BLaER1 treated with 17β-estradiol and CSF1 and Interleukin-3, amounts not matched to agents 10 nM and 100 nM (cell line): ENCODE data around the gene SPTSSA.
"Not testable (repeated sequence)": the region's sequence is repeated elsewhere in the genome, so short reads cannot be mapped to it uniquely, and the experiment has no call there.

ENCODE experiments used
- H3K27ac ChIP-seq, 11 experiments: shearing (Covaris generic); formaldehyde crosslinking; 2 replicates each; pipeline ENCODE4 v1.8.1; 2022
- H3K27me3 ChIP-seq, 11 experiments: shearing (Covaris generic); formaldehyde crosslinking; 2 replicates each; pipeline ENCODE4 v1.8.1; 2022
- H3K36me3 ChIP-seq, 11 experiments: shearing (Covaris generic); formaldehyde crosslinking; 2 replicates each; pipeline ENCODE4 v1.8.1; 2022
- H3K4me1 ChIP-seq, 10 experiments: shearing (Covaris generic); formaldehyde crosslinking; 2 replicates each; pipeline ENCODE4 v1.8.1; 2022
- H3K4me2 ChIP-seq, 11 experiments: shearing (Covaris generic); formaldehyde crosslinking; 2 replicates each; pipeline ENCODE4 v1.8.1; 2022
- H3K4me3 ChIP-seq, 10 experiments: shearing (Covaris generic); formaldehyde crosslinking; 2 replicates each; pipeline ENCODE4 v1.8.1; 2022
- H3K9ac ChIP-seq, 11 experiments: shearing (Covaris generic); formaldehyde crosslinking; 2 replicates each; pipeline ENCODE4 v1.8.1; 2022
- H3K9me3 ChIP-seq, 11 experiments: shearing (Covaris generic); formaldehyde crosslinking; replicated peaks in 1 of 11; 2 replicates each; pipeline ENCODE4 v1.8.1; 2022
- H4K20me1 ChIP-seq, 11 experiments: shearing (Covaris generic); formaldehyde crosslinking; 2 replicates each; pipeline ENCODE4 v1.8.1; 2022
- Cebpa-rat ChIP-seq, 11 experiments: shearing (Covaris generic); IDR thresholded peaks; 2 replicates each; pipeline ENCODE4 v1.8.1; 2022

Gene SPTSSA

GRCh38 chr14:34438438-34438837 is 23.6 kb downstream of the SPTSSA start:
- H3K4me1 ChIP-seq: peaks cover 0 to 26% (median 2%) of the 10 kb centered on the region in 10 experiments; a peak in 8 of 20 replicates
- no peaks in the 10 kb centered on the region for H3K27me3 ChIP-seq
- H3K9ac ChIP-seq: no peak overlapping the region
- H3K4me3 ChIP-seq: no peak overlapping the region
- TF ChIP-seq Cebpa-rat (IDR thresholded peaks at IDR 0.05): no peak
- peaks cover 0 to 17% (median under 1%) of the 10 kb centered on the region in 11 experiments; a peak in 11 of 22 replicates for H3K9me3 ChIP-seq
- peaks cover 5 to 71% (median 35%) of the 10 kb centered on the region in 11 experiments for H3K36me3 ChIP-seq
- no peak overlapping the region for H3K27ac ChIP-seq
- no peak overlapping the region for H3K4me2 ChIP-seq
- peaks cover 0 to 70% (median 15%) of the 10 kb centered on the region in 11 experiments; a peak in 12 of 22 replicates for H4K20me1 ChIP-seq

DNA sequence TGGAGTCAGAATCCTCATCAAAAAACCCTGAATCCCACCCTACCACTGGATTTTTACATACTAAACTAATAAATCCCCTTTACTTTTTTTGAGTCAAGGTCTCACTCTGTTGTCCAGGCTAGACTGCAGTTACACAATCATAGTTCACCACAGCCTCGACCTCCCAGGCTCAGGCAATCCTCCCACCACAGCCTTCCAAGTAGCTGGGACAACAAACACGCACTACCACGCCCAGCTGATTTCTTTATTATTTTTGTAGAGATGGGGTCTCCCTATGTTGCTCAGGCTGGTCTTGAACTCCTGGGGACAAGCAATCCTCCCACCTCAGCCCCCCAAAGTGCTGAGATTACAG is 24.3 kb downstream of the SPTSSA start:
- Histone ChIP-seq H3K9ac (no peak overlapping the region), H3K4me2 (peak overlapping the region in 2 of 11 experiments; percentile 36 to 69; a peak in 4 of 22 replicates), H4K20me1 (peaks cover 0 to 70% (median 15%) of the 10 kb centered on the region in 11 experiments; a peak in 12 of 22 replicates), H3K9me3 (peaks cover 0 to 13% (median 0%) of the 10 kb centered on the region in 11 experiments; a peak in 6 of 22 replicates), H3K4me1 (peaks cover 0 to 26% (median 2%) of the 10 kb centered on the region in 10 experiments; a peak in 8 of 20 replicates), H3K36me3 (peaks cover 11 to 74% (median 38%) of the 10 kb centered on the region in 11 experiments; a peak in 21 of 22 replicates), H3K4me3 (no peak overlapping the region), H3K27me3 (no peaks in the 10 kb centered on the region), H3K27ac (no peak overlapping the region)
- TF ChIP-seq Cebpa-rat (IDR thresholded peaks at IDR 0.05): no peak

GRCh38 chr14:34436960-34437728 is 24.9 kb downstream of the SPTSSA start:
- Histone ChIP-seq H3K4me1 (peaks cover 0 to 26% (median 2%) of the 10 kb centered on the region in 10 experiments; a peak in 8 of 20 replicates), H3K4me2 (peak overlapping the region in 3 of 11 experiments; percentile 7 to 69 (median 36); a peak in 5 of 22 replicates), H3K9ac (no peak overlapping the region), H3K27ac (no peak overlapping the region), H3K9me3 (peaks cover 0 to 8% (median 0%) of the 10 kb centered on the region in 11 experiments; a peak in 3 of 22 replicates), H3K27me3 (no peaks in the 10 kb centered on the region), H4K20me1 (peaks cover 0 to 64% (median 15%) of the 10 kb centered on the region in 11 experiments; a peak in 12 of 22 replicates), H3K4me3 (no peak overlapping the region), H3K36me3 (peaks cover 11 to 73% (median 32%) of the 10 kb centered on the region in 11 experiments; a peak in 21 of 22 replicates)
- no peak for TF ChIP-seq Cebpa-rat (IDR thresholded peaks at IDR 0.05)

DNA sequence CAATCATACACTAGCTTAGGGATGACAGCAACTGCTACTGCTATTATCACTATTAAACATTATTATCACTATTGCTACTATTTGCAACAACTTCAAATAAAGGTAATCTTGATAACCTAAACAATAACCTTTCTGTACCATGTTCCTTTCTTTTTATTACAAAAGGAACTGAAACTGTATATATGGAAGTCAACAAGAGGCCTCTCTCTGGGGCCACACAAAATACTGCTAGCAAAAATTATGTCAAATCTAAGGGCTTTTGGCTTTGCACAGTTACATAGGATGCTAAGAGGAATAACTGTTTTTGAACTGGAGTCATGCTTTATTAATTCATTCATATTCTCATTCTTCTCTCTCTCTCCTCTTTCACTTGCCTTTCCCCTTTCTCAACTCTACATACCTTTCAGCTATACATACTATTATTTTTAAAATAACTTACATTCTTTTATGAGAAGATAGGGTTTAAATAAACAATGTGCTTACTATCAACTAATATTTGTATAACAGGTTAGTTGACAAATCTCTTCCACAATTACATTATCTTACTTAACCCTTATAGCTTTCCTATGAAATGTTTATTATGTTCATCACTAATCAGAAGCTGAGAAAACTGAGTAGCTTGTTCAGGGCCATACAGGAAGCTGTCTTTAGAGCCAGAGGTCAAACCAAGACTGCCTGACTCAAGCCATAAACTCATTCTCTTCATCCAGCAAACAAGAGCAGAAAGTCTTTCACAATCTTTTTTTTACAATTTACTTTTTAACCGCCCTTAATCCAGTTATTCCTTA is 25.7 kb downstream of the SPTSSA start:
- Histone ChIP-seq H3K4me1 (peaks cover 0 to 26% (median 2%) of the 10 kb centered on the region in 10 experiments; a peak in 8 of 20 replicates), H3K4me3 (no peak overlapping the region), H3K9ac (no peak overlapping the region), H4K20me1 (peaks cover 0 to 56% (median 15%) of the 10 kb centered on the region in 11 experiments; a peak in 12 of 22 replicates), H3K27me3 (no peaks in the 10 kb centered on the region), H3K4me2 (peak overlapping the region in 3 of 11 experiments; percentile 7 to 69 (median 36); a peak in 5 of 22 replicates), H3K27ac (no peak overlapping the region), H3K36me3 (peaks cover 11 to 74% (median 31%) of the 10 kb centered on the region in 11 experiments; a peak in 21 of 22 replicates), H3K9me3 (peaks cover 0 to 6% (median 0%) of the 10 kb centered on the region in 11 experiments; a peak in 2 of 22 replicates)
- no peak for TF ChIP-seq Cebpa-rat (IDR thresholded peaks at IDR 0.05)

DNA sequence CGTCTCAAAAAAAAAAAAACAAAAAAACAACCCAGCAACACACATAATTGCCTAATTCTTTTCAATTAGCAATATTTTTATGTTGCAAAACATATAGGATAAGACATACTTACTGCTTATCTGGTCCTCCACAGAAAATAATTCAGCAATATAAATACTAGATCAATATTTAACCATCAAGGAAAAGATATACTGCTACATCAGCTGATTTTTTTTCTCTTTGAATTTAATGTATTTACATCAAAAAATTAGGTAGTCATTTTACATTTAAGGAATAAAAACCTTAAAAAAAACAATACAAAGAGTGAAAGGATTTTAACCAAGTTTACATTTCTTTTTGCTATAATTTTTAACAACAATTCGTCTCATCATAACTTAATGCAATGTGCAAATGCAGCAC is 28.1 kb downstream of the SPTSSA start:
- no peak for TF ChIP-seq Cebpa-rat (IDR thresholded peaks at IDR 0.05)
- Histone ChIP-seq H3K9ac (no peak overlapping the region), H3K4me3 (no peak overlapping the region), H3K9me3 (peaks cover 0 to 9% (median 0%) of the 10 kb centered on the region in 11 experiments; a peak in 1 of 22 replicates), H3K4me1 (peaks cover 0 to 26% (median 2%) of the 10 kb centered on the region in 10 experiments; a peak in 8 of 20 replicates), H3K27ac (no peak overlapping the region), H3K36me3 (peaks cover 11 to 67% (median 30%) of the 10 kb centered on the region in 11 experiments; a peak in 20 of 22 replicates), H3K4me2 (no peak overlapping the region), H3K27me3 (no peaks in the 10 kb centered on the region), H4K20me1 (peaks cover 0 to 42% (median 15%) of the 10 kb centered on the region in 11 experiments; a peak in 12 of 22 replicates)

DNA sequence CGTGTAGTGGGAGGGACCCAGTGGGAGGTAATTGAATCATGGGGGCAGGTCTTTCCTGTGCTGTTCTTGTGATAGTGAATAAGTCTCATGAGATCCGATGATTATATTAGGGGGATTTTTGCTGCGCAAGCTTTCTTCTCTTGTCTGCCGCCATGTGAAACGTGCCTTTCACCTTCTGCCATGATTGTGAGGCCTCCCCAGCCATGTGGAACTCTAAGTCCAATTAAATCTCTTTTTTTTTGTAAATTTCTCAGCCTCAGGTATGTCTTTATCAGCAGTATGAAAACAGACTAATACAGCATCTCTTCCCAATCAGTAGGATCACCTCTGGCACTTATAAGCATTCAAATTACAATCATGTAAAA is 34.0 kb downstream of the SPTSSA start:
- H4K20me1 ChIP-seq, H3K9ac ChIP-seq, H3K27me3 ChIP-seq, H3K27ac ChIP-seq, H3K4me3 ChIP-seq, H3K4me1 ChIP-seq, H3K4me2 ChIP-seq: not testable (repeated sequence)
- peaks cover 0 to 13% (median 0%) of the 10 kb centered on the region in 11 experiments; a peak in 4 of 22 replicates for H3K9me3 ChIP-seq
- peaks cover 0 to 25% (median 3%) of the 10 kb centered on the region in 11 experiments; a peak in 11 of 22 replicates for H3K36me3 ChIP-seq

- Histone ChIP-seq H3K36me3 (peaks cover 0 to 14% (median 0%) of the 10 kb centered on the region in 11 experiments; a peak in 6 of 22 replicates), H3K27me3 (no peaks in the 10 kb centered on the region), H4K20me1 (no peaks in the 10 kb centered on the region)
These were observed 35.4 kb downstream of the SPTSSA start for GRCh38 chr14:34426313-34427295.

More at GRCh38 chr14:34426313-34427295, 35.4 kb downstream of the SPTSSA start:
- no peak overlapping the region for H3K27ac ChIP-seq
- TF ChIP-seq Cebpa-rat (IDR thresholded peaks at IDR 0.05): no peak
- H3K4me2 ChIP-seq: no peak overlapping the region
- no peak overlapping the region for H3K4me3 ChIP-seq
- no peak overlapping the region for H3K9ac ChIP-seq
- H3K4me1 ChIP-seq: peaks cover 0 to 2% (median 0%) of the 10 kb centered on the region in 10 experiments; a peak in 1 of 20 replicates
- H3K9me3 ChIP-seq: peaks cover 0 to 19% (median 5%) of the 10 kb centered on the region in 11 experiments; a peak in 14 of 22 replicates
